Gastroesophageal sphincter (tissue), 4 donors: ENCODE measurements around the gene CLEC2D. TPM values are rescaled to one million over a fixed set of nuclear protein-coding genes. Genes with fewer than 3 reads are reported as not detected.

Source experiments
- ATAC-seq: fragments of 150-250 bp; one replicate; pipeline ENCODE4 v1.9.1; 2016; ENCODE audit warnings: mild to moderate bottlenecking, moderate library complexity
- H3K27ac ChIP-seq, 4 donors: fragments of 200-600 bp; sonication (generic) in 3 of 4; 1 replicate in 3 of 4; 2 replicates in 1 of 4; pipeline ENCODE4 v1.5.1; 2016 to 2019
- H3K27me3 ChIP-seq: fragments of 200-600 bp; sonication (generic); one replicate; pipeline ENCODE4 v1.5.1; 2019
- H3K36me3 ChIP-seq, 2 donors: fragments of 200-600 bp; sonication (generic); one replicate each; pipeline ENCODE4 v1.5.1; 2019; ENCODE audit warnings: control low read depth in 1 of 2
- H3K4me1 ChIP-seq, 3 donors: fragments of 200-600 bp; sonication (generic); 1 replicate in 2 of 3; 2 replicates in 1 of 3; pipeline ENCODE4 v1.5.1; 2016 to 2019; ENCODE audit warnings: control low read depth in 2 of 3
- H3K4me3 ChIP-seq, 2 donors: fragments of 200-600 bp; sonication (generic); one replicate each; pipeline ENCODE4 v1.5.1; 2019; ENCODE audit warnings: mild to moderate bottlenecking in 1 of 2, moderate library complexity in 1 of 2
- H3K9me3 ChIP-seq, 3 donors: fragments of 200-600 bp; sonication (generic); one replicate each; pipeline ENCODE4 v1.5.1; 2017 to 2019; ENCODE audit warnings: control low read depth in 2 of 3
- EP300 ChIP-seq: sonication (generic); formaldehyde crosslinking; IDR thresholded peaks from one replicate; pipeline ENCODE4 v1.6.1; 2017; ENCODE audit warnings: antibody characterized with exemption, mild to moderate bottlenecking
- POLR2A ChIP-seq, 2 donors: fragments of 450-650 bp; IDR thresholded peaks; one replicate each; pipeline ENCODE4 v1.6.1; 2017; ENCODE audit warnings: antibody characterized with exemption in 2 of 2, mild to moderate bottlenecking in 2 of 2, moderate library complexity in 1 of 2
- POLR2AphosphoS5 ChIP-seq: sonication (generic); formaldehyde crosslinking; IDR thresholded peaks from one replicate; pipeline ENCODE4 v1.6.1; 2017; ENCODE audit warnings: antibody characterized with exemption
- WGBS, 2 donors: methylation state at CpG; one replicate each; pipeline ENCODE4 v1.1.5; 2018; ENCODE audit warnings: low coverage in 1 of 2; 5-methylcytosine and 5-hydroxymethylcytosine counted together
- total RNA-seq, 4 donors: library from RNA; depleted of rRNA; stranded (reverse); fragments of >200 nt; gene quantifications; one replicate each; pipeline ENCODE4 v1.1.0, GENCODE V29; 2016
- TF ChIP-seq, protein P1 (sequence below), 4 experiments: fragments of 200-600 bp in 2 of 4; fragments of 450-650 bp in 2 of 4; sonication (generic) in 1 of 4; IDR thresholded peaks; one replicate each; pipeline ENCODE4 v1.5.1; 2017 to 2019; ENCODE audit warnings: antibody characterized with exemption in 4 of 4, mild to moderate bottlenecking in 2 of 4, moderate library complexity in 2 of 4

CLEC2D gene
- total RNA-seq, 4 donors from 2014 or later, result 2.3 to 12.9 (median 7.4) TPM

DNA sequence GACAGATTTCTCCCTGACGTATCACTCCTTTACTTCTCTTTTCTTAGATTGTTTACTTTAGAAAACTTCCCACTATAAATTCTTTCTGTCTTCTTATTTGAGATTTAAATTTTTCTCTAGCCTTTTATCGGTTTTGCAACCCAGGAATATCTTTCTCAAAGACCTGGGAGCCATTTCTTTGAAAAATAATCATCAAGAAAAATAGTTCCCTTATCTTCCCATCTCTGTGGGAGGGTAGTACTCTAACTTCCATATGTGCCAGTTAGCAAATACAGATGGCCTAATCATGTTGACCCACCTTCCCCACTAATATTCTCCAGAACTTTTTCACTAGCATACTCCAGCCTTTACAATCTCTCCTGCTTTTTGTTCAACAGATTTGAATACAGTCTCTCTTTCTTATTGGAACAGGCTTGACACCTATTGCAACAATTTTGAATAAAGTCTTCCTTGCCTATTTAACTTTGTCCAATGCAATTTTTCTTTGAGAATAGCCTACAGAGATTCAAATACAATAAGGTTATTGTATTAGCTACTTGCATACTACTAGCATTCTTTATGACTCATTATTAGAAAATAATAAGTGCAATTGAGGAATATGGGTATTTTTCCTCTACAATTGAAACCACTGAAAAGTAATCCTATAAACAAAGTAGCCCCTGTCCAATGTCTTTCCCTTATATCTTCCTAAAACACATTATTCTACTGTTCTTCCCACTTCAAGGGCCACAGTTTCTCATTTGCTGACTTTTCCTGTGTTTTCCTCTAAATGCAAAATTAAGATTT, 34.4 kb upstream of the CLEC2D start:
- WGBS, 2 donors, result 68 to 78% methylated on average over 2 of the region's 2 CpGs
- H3K4me1 ChIP-seq, result no peaks in the 10 kb centered on the region
- no peaks in the 10 kb centered on the region for H3K36me3 ChIP-seq
- no peak overlapping the region for H3K4me3 ChIP-seq
- no peak overlapping the region for H3K27ac ChIP-seq
- TF ChIP-seq, protein P1, sequence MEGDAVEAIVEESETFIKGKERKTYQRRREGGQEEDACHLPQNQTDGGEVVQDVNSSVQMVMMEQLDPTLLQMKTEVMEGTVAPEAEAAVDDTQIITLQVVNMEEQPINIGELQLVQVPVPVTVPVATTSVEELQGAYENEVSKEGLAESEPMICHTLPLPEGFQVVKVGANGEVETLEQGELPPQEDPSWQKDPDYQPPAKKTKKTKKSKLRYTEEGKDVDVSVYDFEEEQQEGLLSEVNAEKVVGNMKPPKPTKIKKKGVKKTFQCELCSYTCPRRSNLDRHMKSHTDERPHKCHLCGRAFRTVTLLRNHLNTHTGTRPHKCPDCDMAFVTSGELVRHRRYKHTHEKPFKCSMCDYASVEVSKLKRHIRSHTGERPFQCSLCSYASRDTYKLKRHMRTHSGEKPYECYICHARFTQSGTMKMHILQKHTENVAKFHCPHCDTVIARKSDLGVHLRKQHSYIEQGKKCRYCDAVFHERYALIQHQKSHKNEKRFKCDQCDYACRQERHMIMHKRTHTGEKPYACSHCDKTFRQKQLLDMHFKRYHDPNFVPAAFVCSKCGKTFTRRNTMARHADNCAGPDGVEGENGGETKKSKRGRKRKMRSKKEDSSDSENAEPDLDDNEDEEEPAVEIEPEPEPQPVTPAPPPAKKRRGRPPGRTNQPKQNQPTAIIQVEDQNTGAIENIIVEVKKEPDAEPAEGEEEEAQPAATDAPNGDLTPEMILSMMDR (IDR thresholded peaks at IDR 0.05), result no peak
- TF ChIP-seq POLR2AphosphoS5 (no peak), POLR2A (IDR thresholded peaks at IDR 0.05) (no peak), EP300 (no peak)
- peaks cover 0 to 7% (median 0%) of the 10 kb centered on the region in 3 donors for H3K9me3 ChIP-seq
- no peaks in the 10 kb centered on the region for H3K27me3 ChIP-seq
- ATAC-seq, result no peak

DNA sequence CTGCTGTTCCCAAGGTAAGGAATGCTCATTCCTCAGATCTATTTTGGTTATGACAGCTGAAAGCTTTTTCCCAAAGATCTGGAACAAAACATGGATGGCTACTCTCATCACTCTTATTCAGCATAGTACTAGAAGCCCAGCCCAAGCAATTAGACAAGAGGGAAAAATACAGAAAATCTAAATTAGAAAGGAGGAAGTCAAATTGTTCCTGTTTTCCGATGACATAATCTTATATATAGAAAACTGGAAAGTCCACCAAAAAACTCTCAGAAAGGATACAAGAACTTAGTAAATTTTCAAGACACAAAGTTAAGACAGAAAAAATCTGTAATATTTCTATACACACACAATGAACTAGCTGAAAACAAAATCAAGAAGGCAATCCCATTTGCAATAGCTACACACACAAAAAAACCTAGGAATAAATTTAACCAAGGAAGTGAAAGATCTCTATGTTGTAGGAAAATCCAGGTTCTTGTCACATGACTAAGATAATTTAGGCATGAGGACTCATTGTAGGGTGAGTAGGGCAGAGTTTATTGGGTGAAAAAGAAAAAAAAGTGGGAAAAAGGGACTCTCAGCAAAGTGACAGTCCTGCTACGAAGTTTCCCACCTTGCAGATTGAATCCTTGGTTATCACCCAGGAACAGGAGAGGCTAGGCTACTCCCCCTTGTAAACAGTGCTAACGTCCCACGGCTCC, 33.2 kb upstream of the CLEC2D start:
- Histone ChIP-seq H3K27ac (no peak overlapping the region), H3K4me1 (no peaks in the 10 kb centered on the region), H3K4me3 (no peak overlapping the region), H3K36me3 (no peaks in the 10 kb centered on the region), H3K27me3 (no peaks in the 10 kb centered on the region), H3K9me3 (peaks cover 0 to 7% (median 0%) of the 10 kb centered on the region in 3 donors)
- no peak for ATAC-seq
- 76 to 86% methylated on average over 2 to 4 of the region's 4 CpGs for WGBS, 2 donors
- no peak for TF ChIP-seq POLR2A (IDR thresholded peaks at IDR 0.05)
- TF ChIP-seq, protein P1 (IDR thresholded peaks at IDR 0.05), result no peak
- no peak for TF ChIP-seq EP300
- TF ChIP-seq POLR2AphosphoS5, result no peak

- Histone ChIP-seq H3K9me3 (peaks cover 0 to 7% (median 0%) of the 10 kb centered on the region in 3 donors), H3K4me3 (no peak overlapping the region), H3K27me3 (no peaks in the 10 kb centered on the region), H3K4me1 (no peaks in the 10 kb centered on the region), H3K36me3 (no peaks in the 10 kb centered on the region), H3K27ac (no peak overlapping the region)
- 90% methylated on average over 2 of the region's 5 CpGs; no CpG with 5 or more reads in 1 of the 2 donors for WGBS, 2 donors
- TF ChIP-seq POLR2A (IDR thresholded peaks at IDR 0.05) (no peak), EP300 (no peak), POLR2AphosphoS5 (no peak)
- TF ChIP-seq, protein P1 (IDR thresholded peaks at IDR 0.05), result no peak
- ATAC-seq, result no peak
Observed at GRCh38 chr12:9636851-9637206, 32.7 kb upstream of the CLEC2D start.

- no peaks in the 10 kb centered on the region for H3K4me1 ChIP-seq
- no peak overlapping the region for H3K27ac ChIP-seq
- H3K36me3 ChIP-seq, result no peaks in the 10 kb centered on the region
- H3K9me3 ChIP-seq, result no peaks in the 10 kb centered on the region
- ATAC-seq, result no peak
- 91 to 98% methylated on average over 2 of the region's 2 CpGs for WGBS, 2 donors
- no peak overlapping the region for H3K4me3 ChIP-seq
- TF ChIP-seq POLR2AphosphoS5 (no peak), POLR2A (IDR thresholded peaks at IDR 0.05) (no peak), EP300 (no peak)
- TF ChIP-seq, protein P1 (IDR thresholded peaks at IDR 0.05), result no peak
- H3K27me3 ChIP-seq, result no peaks in the 10 kb centered on the region
Observed at GRCh38 chr12:9640024-9640423, 29.5 kb upstream of the CLEC2D start.
